Uterus (tissue), 4 donors: ENCODE results near the gene HNRNPM. TPM values are rescaled to one million over a fixed set of nuclear protein-coding genes. Genes with fewer than 3 reads are reported as not detected.
A peak's percentile ranks its signal among the peaks of the same experiment; 100 is the strongest.

Experiments used
- DNase-seq, 2 donors: peaks; one replicate each; pipeline ENCODE4 v3.0.0-alpha.2; 2019 to 2020
- H3K27ac ChIP-seq, 2 donors: fragments of 200-600 bp; sonication (generic); 1 replicate in 1 of 2; 2 replicates in 1 of 2; pipeline ENCODE4 v1.5.1; 2016 to 2018
- H3K27me3 ChIP-seq, 2 donors: fragments of 200-600 bp; sonication (generic); one replicate each; pipeline ENCODE4 v1.5.1; 2018 to 2019; ENCODE audit warnings: control low read depth in 1 of 2
- H3K36me3 ChIP-seq, 2 donors: fragments of 200-600 bp; sonication (generic); one replicate each; pipeline ENCODE4 v1.5.1; 2019; ENCODE audit warnings: control low read depth in 1 of 2
- H3K4me1 ChIP-seq, 2 donors: fragments of 200-600 bp; sonication (generic); one replicate each; pipeline ENCODE4 v1.5.1; 2018 to 2019; ENCODE audit warnings: control low read depth in 1 of 2
- H3K4me3 ChIP-seq, 2 donors: fragments of 200-600 bp; sonication (generic); 1 replicate in 1 of 2; 2 replicates in 1 of 2; pipeline ENCODE4 v1.5.1; 2018 to 2019; ENCODE audit warnings: mild to moderate bottlenecking in 1 of 2
- H3K9me3 ChIP-seq, 2 donors: fragments of 200-600 bp; sonication (generic); one replicate each; pipeline ENCODE4 v1.5.1; 2019; ENCODE audit warnings: control low read depth in 1 of 2
- POLR2A ChIP-seq, 2 donors: fragments of 450-650 bp; IDR thresholded peaks; one replicate each; pipeline ENCODE4 v1.6.1; 2016; ENCODE audit warnings: antibody characterized with exemption in 2 of 2, mild to moderate bottlenecking in 1 of 2, moderate library complexity in 1 of 2
- intact Hi-C: fragments of 100-400 bp; cut with DNase I; formaldehyde crosslinking; loops from one replicate; pipeline ENCODE4 v1.15.1; 2023; ENCODE audit warnings: low total_unique reads
- total RNA-seq, 4 donors: library from RNA; depleted of rRNA in 3 of 4; stranded (reverse); fragments of >200 nt in 3 of 4; gene quantifications; one replicate each; pipeline versions ENCODE4 v1.1.0 to v1.2.4, GENCODE V29; 2014 to 2023
- TF ChIP-seq, protein P1 (sequence below), 4 experiments: fragments of 200-600 bp in 2 of 4; fragments of 450-650 bp in 2 of 4; sonication (generic) in 2 of 4; IDR thresholded peaks; one replicate each; pipeline ENCODE4 v1.5.1; 2016 to 2019; ENCODE audit warnings: antibody characterized with exemption in 4 of 4, mild to moderate bottlenecking in 2 of 4, moderate library complexity in 1 of 4
- donor health status: DM: yes; HTN: yes; CAD: no.

Gene HNRNPM
- total RNA-seq, 4 donors from 2014 or later, result 50.3 to 186 (median 98.5) TPM

DNA sequence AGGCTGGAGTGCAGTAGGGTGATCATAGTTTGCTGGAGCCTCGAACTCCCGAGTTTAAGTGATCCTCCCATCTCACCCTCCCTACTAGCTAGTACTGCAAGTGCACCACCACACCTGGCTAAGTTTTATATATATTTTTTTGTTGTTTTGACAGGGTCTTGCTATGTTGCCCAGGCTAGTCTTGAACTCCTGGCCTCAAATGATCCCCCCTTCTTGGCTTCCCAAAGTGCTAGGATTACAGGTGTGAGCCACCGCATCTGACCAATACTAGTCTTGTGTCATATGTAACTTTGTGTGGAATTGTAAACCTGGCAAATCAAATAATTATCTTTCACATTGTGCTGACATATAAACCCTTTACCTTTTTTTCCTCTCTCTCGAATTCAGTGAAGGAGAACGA is 10.2 kb downstream of the HNRNPM start:
- no peak for DNase-seq
- Histone ChIP-seq H3K27me3 (no peaks in the 10 kb centered on the region), H3K4me3 (no peak overlapping the region), H3K9me3 (no peaks in the 10 kb centered on the region), H3K27ac (no peak overlapping the region), H3K4me1 (peaks cover 11 to 15% of the 10 kb centered on the region in 2 donors), H3K36me3 (no peaks in the 10 kb centered on the region)
- intact Hi-C loops, result no loop called here
- no peak for TF ChIP-seq POLR2A (IDR thresholded peaks at IDR 0.05)
- TF ChIP-seq, protein P1, sequence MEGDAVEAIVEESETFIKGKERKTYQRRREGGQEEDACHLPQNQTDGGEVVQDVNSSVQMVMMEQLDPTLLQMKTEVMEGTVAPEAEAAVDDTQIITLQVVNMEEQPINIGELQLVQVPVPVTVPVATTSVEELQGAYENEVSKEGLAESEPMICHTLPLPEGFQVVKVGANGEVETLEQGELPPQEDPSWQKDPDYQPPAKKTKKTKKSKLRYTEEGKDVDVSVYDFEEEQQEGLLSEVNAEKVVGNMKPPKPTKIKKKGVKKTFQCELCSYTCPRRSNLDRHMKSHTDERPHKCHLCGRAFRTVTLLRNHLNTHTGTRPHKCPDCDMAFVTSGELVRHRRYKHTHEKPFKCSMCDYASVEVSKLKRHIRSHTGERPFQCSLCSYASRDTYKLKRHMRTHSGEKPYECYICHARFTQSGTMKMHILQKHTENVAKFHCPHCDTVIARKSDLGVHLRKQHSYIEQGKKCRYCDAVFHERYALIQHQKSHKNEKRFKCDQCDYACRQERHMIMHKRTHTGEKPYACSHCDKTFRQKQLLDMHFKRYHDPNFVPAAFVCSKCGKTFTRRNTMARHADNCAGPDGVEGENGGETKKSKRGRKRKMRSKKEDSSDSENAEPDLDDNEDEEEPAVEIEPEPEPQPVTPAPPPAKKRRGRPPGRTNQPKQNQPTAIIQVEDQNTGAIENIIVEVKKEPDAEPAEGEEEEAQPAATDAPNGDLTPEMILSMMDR (IDR thresholded peaks at IDR 0.05), result no peak

DNA sequence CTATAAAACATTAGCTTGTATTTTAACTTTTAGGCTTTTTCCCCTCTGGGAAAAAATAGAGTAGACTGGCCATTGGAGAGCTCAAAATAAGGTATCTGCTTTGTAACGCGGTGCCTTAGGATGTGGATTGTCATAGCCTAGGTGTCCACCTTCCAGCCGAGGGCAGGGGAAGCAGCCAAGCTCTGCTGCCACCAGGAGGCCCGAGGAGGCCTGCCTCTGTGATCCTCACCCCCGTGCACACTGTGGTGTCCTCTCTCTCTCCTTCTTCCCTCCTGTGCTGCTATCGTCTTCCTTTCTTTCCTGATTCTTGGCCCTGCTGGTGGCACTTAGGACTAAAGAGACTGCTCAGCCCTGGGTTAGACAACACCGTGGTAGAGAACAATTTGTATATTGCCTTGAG is 11.3 kb downstream of the HNRNPM start:
- Histone ChIP-seq H3K4me1 (peaks cover 11 to 16% of the 10 kb centered on the region in 2 donors), H3K36me3 (no peaks in the 10 kb centered on the region), H3K4me3 (no peak overlapping the region), H3K9me3 (no peaks in the 10 kb centered on the region), H3K27me3 (no peaks in the 10 kb centered on the region), H3K27ac (no peak overlapping the region)
- no peak for DNase-seq
- TF ChIP-seq, protein P1 (IDR thresholded peaks at IDR 0.05), result no peak
- no peak for TF ChIP-seq POLR2A (IDR thresholded peaks at IDR 0.05)
- intact Hi-C loops, result no loop called here

DNA sequence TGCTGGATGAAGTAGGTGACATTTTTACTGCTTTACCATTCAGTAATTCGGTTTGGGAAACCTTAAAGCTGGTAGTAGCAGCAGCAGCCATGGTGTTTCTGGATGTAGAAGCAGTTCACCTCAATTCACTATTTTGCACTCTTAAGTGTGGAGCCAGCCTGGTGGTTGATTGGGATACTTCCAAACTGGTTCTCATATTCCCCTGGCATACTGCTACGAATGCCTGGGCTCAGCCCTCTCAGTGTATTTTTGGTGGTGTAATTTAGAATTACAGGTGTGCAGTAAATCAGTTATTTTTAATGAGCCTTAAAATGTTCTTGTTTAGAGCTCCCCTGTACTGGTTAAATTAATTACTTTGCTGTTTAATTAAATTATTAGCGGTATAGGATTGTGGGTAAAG is 12.4 kb downstream of the HNRNPM start:
- Histone ChIP-seq H3K4me1 (peaks cover 10 to 11% of the 10 kb centered on the region in 2 donors), H3K9me3 (no peaks in the 10 kb centered on the region), H3K27ac (peak overlapping the region in 1 of 2 donors; percentile 33), H3K27me3 (no peaks in the 10 kb centered on the region), H3K36me3 (no peaks in the 10 kb centered on the region), H3K4me3 (no peak overlapping the region)
- intact Hi-C loops, result no loop called here
- TF ChIP-seq POLR2A (IDR thresholded peaks at IDR 0.05), result no peak
- TF ChIP-seq, protein P1 (IDR thresholded peaks at IDR 0.05), result no peak
- no peak for DNase-seq

DNA sequence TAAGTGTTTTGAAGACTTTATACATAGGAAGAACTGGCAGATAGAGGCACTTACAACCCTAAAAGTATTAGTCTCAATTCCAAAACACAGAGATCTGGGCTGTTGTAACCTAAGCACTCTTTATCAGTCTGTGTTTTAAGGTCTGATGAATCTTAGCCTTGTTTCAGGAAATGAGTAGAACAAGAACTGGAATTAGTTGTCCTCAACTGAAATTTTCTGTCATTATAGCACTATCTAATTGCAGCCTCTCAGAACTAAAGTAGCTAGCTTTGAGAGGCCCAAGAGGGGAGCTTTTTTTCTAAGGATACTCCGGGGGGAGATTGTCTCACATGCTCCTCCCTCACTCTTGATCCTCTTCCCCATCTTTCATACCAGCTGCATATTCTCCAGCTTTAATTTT is 13.1 kb downstream of the HNRNPM start:
- intact Hi-C loops, result no loop called here

DNA sequence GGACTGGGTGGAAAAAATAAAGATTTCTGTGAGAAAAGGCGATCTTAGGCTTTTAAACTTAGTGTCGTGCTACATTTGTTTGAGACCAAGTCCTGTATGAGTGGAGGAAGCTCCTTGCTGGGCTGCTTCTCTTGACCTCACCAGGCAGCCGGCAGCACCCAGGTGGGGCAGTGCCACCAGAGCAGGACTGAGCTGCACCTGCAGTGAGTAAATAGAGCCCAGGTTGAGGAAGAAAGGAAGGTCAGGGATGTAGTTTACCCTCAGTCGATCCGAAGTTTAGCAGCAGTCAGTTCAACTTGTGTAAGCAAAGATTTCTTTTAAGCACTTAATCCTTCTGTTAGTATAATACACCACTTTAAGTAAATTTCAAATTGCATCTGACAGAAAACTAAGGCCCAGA is 13.6 kb downstream of the HNRNPM start:
- H3K4me1 ChIP-seq, result peaks cover 10 to 11% of the 10 kb centered on the region in 2 donors
- intact Hi-C loops, result no loop called here
- H3K9me3 ChIP-seq, result no peaks in the 10 kb centered on the region
- no peaks in the 10 kb centered on the region for H3K27me3 ChIP-seq
- no peak for DNase-seq
- H3K27ac ChIP-seq, result peak overlapping the region in 1 of 2 donors; percentile 76
- TF ChIP-seq POLR2A (IDR thresholded peaks at IDR 0.05), result no peak
- TF ChIP-seq, protein P1 (IDR thresholded peaks at IDR 0.05), result no peak
- no peaks in the 10 kb centered on the region for H3K36me3 ChIP-seq
- no peak overlapping the region for H3K4me3 ChIP-seq

More for the DNA sequence above, 13.1 kb downstream of the HNRNPM start:
- H3K9me3 ChIP-seq, result no peaks in the 10 kb centered on the region
- DNase-seq, result no peak
- peak overlapping the region in 1 of 2 donors; percentile 76 for H3K27ac ChIP-seq
- TF ChIP-seq, protein P1 (IDR thresholded peaks at IDR 0.05), result no peak
- no peak for TF ChIP-seq POLR2A (IDR thresholded peaks at IDR 0.05)
- H3K27me3 ChIP-seq, result no peaks in the 10 kb centered on the region
- no peak overlapping the region for H3K4me3 ChIP-seq
- no peaks in the 10 kb centered on the region for H3K36me3 ChIP-seq
- H3K4me1 ChIP-seq, result peaks cover 10 to 11% of the 10 kb centered on the region in 2 donors
